OCI-LY3 (cell line): Measurements from ENCODE around the gene GUCY1A2.

ENCODE experiments used
- CTCF ChIP-seq: fragments of 200-600, 300-600 bp; sonication (generic); IDR thresholded peaks from 2 replicates; pipeline ENCODE4 v1.5.1; 2014; ENCODE audit warnings: antibody characterized with exemption, low read length, low read depth
- EZH2phosphoT487 ChIP-seq: fragments of 200-600 bp; shearing (Covaris generic); IDR thresholded peaks from 2 replicates; pipeline ENCODE4 v1.6.1; 2018; ENCODE audit warnings: antibody characterized with exemption, mixed run types, low read depth

DNA sequence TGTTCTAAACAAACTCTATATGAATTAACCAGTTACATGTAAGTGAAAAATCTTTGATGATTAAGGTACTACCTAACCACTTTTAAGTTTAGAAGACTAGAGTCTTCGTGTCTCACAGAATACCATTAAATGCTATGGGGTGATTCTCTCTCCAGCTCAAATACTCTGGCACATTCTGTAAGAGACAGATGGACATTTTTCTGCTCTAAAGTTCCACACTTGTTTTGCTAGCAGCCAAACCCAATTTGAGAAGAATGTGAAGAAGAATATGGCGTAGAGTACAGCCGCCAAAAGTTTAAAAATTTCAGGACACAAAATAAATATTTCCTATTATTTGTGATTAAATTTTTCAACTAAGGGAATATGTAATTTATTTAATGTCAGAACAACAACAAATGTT, 339.1 kb downstream of the GUCY1A2 start:
- no peak for TF ChIP-seq CTCF
- no peak for TF ChIP-seq EZH2phosphoT487
